Hepatocyte (in vitro differentiated cells): ENCODE results near the gene ITPKB.

ENCODE experiments used
- CTCF ChIP-seq: fragments of 200-600 bp; sonication (generic); IDR thresholded peaks from 2 replicates; pipeline ENCODE4 v1.5.1; 2016; ENCODE audit warnings: antibody characterized with exemption, mild to moderate bottlenecking; ENCODE audit not compliant: poor library complexity
- EZH2phosphoT487 ChIP-seq: fragments of 200-600 bp; sonication (generic); IDR thresholded peaks from one replicate; pipeline ENCODE4 v1.6.1; 2018; ENCODE audit warnings: antibody characterized with exemption, mild to moderate bottlenecking, low read depth, moderate library complexity; ENCODE audit not compliant: unreplicated experiment, severe bottlenecking

- no peak for TF ChIP-seq EZH2phosphoT487
- no peak for TF ChIP-seq CTCF
Observed at GRCh38 chr1:226730071-226730470, 9.0 kb downstream of the ITPKB start.
